ENCODE measurements around the gene ZP1. TPM values are rescaled to one million over a fixed set of nuclear protein-coding genes. Genes with fewer than 3 reads are reported as not detected.

ZP1 gene
- total RNA-seq, 2 experiments from 2014 or later: not detected

DNA sequence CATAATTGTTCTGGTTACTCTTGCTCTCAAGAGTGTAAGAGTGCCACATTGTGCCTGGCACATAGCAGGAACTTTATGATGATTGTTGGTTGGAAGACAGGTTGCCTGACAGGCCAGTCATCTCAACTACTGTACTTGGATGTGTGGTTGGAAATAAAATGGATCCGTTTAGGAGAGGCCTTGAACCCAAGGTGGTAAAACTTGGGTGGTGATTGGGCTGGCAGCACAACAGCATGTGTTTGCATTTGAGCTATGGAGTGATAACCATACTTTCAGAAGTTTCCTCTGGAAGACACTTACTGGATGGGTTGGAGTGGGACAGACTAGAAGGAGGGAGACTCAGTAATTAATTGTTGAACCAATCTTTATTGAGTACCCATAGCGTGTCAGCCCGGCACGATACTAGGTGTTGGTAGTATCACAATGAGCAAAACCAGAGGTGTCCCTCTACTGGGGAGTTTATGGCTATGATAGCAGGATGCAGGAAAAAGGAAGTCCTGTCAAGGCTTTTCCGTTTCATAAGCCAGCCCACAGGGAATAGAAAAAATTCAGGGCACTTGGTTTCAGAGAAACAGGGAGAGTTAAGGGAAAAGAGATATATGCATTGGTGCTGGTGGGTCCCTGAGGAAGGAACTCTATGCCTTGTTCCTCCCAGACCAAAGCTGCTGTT, 43.5 kb downstream of the ZP1 start:
- H3K27ac ChIP-seq (ENCODE audit: low read depth, low read length, poor library complexity, severe bottlenecking): peak overlapping the region; percentile 86
- H3K4me2 ChIP-seq (ENCODE audit: low read length): peak overlapping the region; percentile 77
- DNase-seq (ENCODE audit: low spot score): peak; percentile 32
- peak overlapping the region; percentile 64; the same call in 1 of the 2 replicates for H2AFZ ChIP-seq (ENCODE audit: low read length)
- ChIA-PET CTCF (ENCODE audit: unreplicated experiment) (no interaction called here), POLR2A (interaction anchor here (0.7 kb wide), 1 partner anchor 539 kb away, joined by 3 read pairs; no protein-coding TSS in a partner anchor)
- H3K9me3 ChIP-seq (ENCODE audit: low read length): peaks cover 21% of the 10 kb centered on the region
- peak overlapping the region; percentile 18 for H3K4me3 ChIP-seq (ENCODE audit: low read depth, low read length, poor library complexity, severe bottlenecking)
- H3K36me3 ChIP-seq (ENCODE audit: insufficient read depth, low read length): peaks cover 10% of the 10 kb centered on the region
- BruUV-seq (replicated peaks): no TSS peak
- peaks cover 22% of the 10 kb centered on the region for H3K79me2 ChIP-seq (ENCODE audit: insufficient read depth, low read depth, low read length)
- intact Hi-C loops (cut with micrococcal nuclease; ENCODE audit: unreplicated experiment): no loop called here
- peaks cover 54% of the 10 kb centered on the region for H3K4me1 ChIP-seq (ENCODE audit: insufficient read depth, low read length, poor library complexity, severe bottlenecking)
- TF ChIP-seq EZH2phosphoT487 (IDR thresholded peaks at IDR 0.05; ENCODE audit: borderline replicate concordance, low read depth, low read length): no peak
- TF ChIP-seq, protein P1, sequence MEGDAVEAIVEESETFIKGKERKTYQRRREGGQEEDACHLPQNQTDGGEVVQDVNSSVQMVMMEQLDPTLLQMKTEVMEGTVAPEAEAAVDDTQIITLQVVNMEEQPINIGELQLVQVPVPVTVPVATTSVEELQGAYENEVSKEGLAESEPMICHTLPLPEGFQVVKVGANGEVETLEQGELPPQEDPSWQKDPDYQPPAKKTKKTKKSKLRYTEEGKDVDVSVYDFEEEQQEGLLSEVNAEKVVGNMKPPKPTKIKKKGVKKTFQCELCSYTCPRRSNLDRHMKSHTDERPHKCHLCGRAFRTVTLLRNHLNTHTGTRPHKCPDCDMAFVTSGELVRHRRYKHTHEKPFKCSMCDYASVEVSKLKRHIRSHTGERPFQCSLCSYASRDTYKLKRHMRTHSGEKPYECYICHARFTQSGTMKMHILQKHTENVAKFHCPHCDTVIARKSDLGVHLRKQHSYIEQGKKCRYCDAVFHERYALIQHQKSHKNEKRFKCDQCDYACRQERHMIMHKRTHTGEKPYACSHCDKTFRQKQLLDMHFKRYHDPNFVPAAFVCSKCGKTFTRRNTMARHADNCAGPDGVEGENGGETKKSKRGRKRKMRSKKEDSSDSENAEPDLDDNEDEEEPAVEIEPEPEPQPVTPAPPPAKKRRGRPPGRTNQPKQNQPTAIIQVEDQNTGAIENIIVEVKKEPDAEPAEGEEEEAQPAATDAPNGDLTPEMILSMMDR (conservative IDR thresholded peaks at IDR 0.05; ENCODE audit: low read length): peak; percentile 46
- H4K20me1 ChIP-seq (ENCODE audit: insufficient read depth, low read length): peaks cover 4% of the 10 kb centered on the region; the same call in 1 of the 2 replicates
- H3K9me2 ChIP-seq (ENCODE audit: insufficient read depth, low read length): no peaks in the 10 kb centered on the region

DNA sequence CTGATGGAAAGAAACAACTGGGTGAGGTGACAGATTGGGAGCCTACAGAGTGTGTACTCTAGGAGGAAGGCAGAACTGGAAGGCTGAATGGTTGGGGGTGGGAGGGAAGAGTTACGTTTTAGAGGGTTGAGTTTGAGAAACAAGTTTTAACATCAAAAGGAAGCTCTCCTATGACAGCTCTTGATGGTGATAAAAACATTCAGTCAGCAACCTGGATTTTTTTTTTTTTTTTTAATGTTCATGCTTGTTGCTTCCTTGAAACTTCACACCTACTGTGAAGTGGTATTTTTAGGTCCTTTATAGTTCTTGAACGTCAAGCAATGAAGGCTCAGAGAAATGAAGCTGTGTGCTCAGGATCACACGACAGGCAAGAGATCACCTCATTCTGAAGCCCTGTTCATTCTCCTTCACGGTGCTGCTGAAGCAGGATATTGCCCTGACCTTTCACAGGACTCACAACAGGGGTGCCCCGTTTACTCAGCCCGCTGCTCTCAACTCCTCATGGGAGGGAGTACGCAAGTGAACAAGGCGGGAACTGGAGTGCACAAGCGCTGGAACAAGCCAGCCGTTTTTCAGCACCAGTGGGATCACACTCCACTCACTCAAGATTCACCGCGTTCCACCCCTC, 45.0 kb downstream of the ZP1 start:
- peaks cover 62% of the 10 kb centered on the region for H3K4me1 ChIP-seq (ENCODE audit: insufficient read depth, low read length, poor library complexity, severe bottlenecking)
- CTCF ChIA-PET (ENCODE audit: unreplicated experiment): no interaction called here
- H4K20me1 ChIP-seq (ENCODE audit: insufficient read depth, low read length): peaks cover 8% of the 10 kb centered on the region; the same call in 1 of the 2 replicates
- peak overlapping the region; percentile 64; the same call in 1 of the 2 replicates for H2AFZ ChIP-seq (ENCODE audit: low read length)
- peaks cover 21% of the 10 kb centered on the region for H3K36me3 ChIP-seq (ENCODE audit: insufficient read depth, low read length)
- H3K4me2 ChIP-seq (ENCODE audit: low read length): peak overlapping the region; percentile 77
- H3K27ac ChIP-seq (ENCODE audit: low read depth, low read length, poor library complexity, severe bottlenecking): peak overlapping the region; percentile 86
- intact Hi-C loops (cut with micrococcal nuclease; ENCODE audit: unreplicated experiment): no loop called here
- no peak overlapping the region for H3K4me3 ChIP-seq (ENCODE audit: low read depth, low read length, poor library complexity, severe bottlenecking)
- TF ChIP-seq, protein P1 (conservative IDR thresholded peaks at IDR 0.05; ENCODE audit: low read length): no peak
- TF ChIP-seq EZH2phosphoT487 (IDR thresholded peaks at IDR 0.05; ENCODE audit: borderline replicate concordance, low read depth, low read length): no peak
- POLR2A ChIA-PET: interaction anchor here (0.6 to 1.6 kb wide), 8 partner anchors 9 to 1769 kb away, joined by 3 to 5 read pairs (median 4); no protein-coding TSS in a partner anchor
- no peaks in the 10 kb centered on the region for H3K9me2 ChIP-seq (ENCODE audit: insufficient read depth, low read length)
- peaks cover 33% of the 10 kb centered on the region for H3K79me2 ChIP-seq (ENCODE audit: insufficient read depth, low read depth, low read length)
- BruUV-seq (replicated peaks): no TSS peak
- DNase-seq (ENCODE audit: low spot score): no peak
- H3K9me3 ChIP-seq (ENCODE audit: low read length): peaks cover 21% of the 10 kb centered on the region

All from OCI-LY7 (cell line).